Measurements from ENCODE around the gene CCDC121.

DNA sequence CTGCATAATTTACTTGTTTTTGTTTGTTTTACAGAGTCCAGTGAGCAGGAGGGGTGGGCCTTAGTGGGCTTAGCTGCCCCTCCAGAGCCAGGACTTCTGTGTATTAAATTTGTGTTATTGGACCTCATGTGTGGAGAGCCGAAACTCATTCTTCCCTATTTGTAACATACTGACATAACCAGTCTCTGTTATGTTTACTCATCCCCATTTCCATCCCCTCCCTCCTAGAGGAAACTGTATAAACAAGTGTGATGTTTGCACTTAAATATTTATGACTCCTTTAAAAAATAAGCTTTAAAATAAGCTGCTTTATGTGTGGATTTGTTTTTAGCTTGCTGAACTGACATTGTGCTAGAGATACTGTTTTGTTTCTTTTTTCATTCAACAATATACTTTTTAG, 32.2 kb downstream of the CCDC121 start:
- no peak for TF ChIP-seq ZFX (IDR thresholded peaks at IDR 0.05; ENCODE audit: borderline replicate concordance)
- TF ChIP-seq CTCF (IDR thresholded peaks at IDR 0.05), result no peak
